ENCODE data around the gene ZNF44.

The ZNF44 gene

GRCh38 chr19:12230751-12231733, 63.6 kb downstream of the ZNF44 start:
- no peak for TF ChIP-seq CTCF (IDR thresholded peaks at IDR 0.05; ENCODE audit: borderline replicate concordance, insufficient read depth, low read depth, low read length)
- no peak overlapping the region for H3K4me3 ChIP-seq (ENCODE audit: low read depth, low read length)

GRCh38 chr19:12229990-12230389, 64.7 kb downstream of the ZNF44 start:
- TF ChIP-seq CTCF (IDR thresholded peaks at IDR 0.05; ENCODE audit: borderline replicate concordance, insufficient read depth, low read depth, low read length), result no peak
- H3K4me3 ChIP-seq (ENCODE audit: low read depth, low read length), result no peak overlapping the region

GRCh38 chr19:12224676-12225075, 70.0 kb downstream of the ZNF44 start:
- no peak for TF ChIP-seq CTCF (IDR thresholded peaks at IDR 0.05; ENCODE audit: borderline replicate concordance, insufficient read depth, low read depth, low read length)
- H3K4me3 ChIP-seq (ENCODE audit: low read depth, low read length), result no peak overlapping the region

- no peak for TF ChIP-seq CTCF (IDR thresholded peaks at IDR 0.05; ENCODE audit: borderline replicate concordance, insufficient read depth, low read depth, low read length)
- H3K4me3 ChIP-seq (ENCODE audit: low read depth, low read length), result no peak overlapping the region
Measured at GRCh38 chr19:12222980-12223630, 71.6 kb downstream of the ZNF44 start.
